DMS79 (cell line): ENCODE data around the gene TADA2A.

Source experiments
- DNase-seq: peaks from one replicate; lab custom pipeline; 2025; lab: John Stamatoyannopoulos, UW

Gene TADA2A

DNA sequence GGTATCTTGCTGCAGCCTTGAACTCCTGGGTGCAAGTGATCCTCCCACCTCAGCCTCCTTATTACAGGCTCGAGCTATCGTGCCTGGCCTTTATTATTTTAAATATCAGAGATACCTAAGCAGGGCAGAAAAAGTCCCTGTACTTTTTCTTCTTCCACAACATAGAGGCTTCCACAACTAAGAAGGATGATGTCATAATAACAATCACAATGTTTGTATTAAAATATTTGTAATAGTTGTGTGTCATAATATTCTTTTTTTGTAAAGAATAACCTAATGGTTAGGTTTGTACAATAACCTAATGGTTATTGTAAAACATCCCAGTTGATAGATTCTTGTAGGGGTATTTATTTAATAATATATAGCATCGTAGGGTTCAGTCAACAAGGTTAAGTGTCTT, 56.4 kb downstream of the TADA2A start:
- DNase-seq: no peak

DNA sequence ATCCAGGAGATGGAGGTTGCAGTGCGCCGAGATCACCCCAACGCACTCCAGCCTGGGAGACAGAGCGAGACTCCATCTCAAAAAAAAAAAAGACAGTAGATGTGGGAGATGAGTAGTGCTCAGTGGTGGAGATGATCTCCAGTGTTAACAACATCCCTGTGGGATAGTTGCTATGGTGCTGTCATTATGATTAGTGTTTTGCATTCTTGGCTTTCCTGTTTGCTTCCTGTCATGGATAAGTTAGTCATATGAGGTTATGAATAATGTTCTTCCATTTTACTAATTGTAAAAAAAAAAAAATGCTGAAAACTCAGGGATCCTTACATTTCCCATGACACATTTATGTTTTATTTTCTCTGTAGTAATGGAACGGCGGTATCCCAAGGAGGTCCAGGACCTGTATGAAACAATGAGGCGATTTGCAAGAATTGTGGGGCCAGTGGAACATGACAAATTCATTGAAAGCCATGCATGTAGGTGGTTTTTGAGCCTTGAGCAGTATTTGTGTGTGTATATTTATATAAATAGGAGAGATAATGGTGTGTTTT, 58.5 kb downstream of the TADA2A start:
- no peak for DNase-seq

GRCh38 chr17:37466471-37466870, 59.8 kb downstream of the TADA2A start:
- DNase-seq: no peak

DNA sequence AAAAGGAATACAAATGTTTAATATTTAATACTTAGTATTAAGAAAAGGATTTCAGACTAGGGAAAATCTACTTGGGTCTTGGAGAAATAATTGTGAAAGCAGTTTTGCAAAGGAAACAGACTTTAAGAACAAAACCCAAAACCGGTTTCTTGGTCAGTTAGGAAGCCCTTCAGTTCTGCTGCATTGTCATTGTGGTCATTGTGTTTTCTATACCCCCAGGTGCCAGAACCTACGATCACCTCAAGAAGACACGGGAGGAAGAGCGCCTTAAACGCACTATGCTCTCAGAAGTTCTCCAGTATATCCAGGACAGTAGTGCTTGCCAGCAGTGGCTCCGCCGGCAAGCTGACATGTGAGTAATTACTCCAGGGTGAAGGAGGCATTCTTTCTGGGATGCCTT, 63.5 kb downstream of the TADA2A start:
- no peak for DNase-seq

GRCh38 chr17:37475731-37476420, 69.2 kb downstream of the TADA2A start:
- no peak for DNase-seq

GRCh38 chr17:37476431-37477120, 69.9 kb downstream of the TADA2A start:
- DNase-seq: no peak

DNA sequence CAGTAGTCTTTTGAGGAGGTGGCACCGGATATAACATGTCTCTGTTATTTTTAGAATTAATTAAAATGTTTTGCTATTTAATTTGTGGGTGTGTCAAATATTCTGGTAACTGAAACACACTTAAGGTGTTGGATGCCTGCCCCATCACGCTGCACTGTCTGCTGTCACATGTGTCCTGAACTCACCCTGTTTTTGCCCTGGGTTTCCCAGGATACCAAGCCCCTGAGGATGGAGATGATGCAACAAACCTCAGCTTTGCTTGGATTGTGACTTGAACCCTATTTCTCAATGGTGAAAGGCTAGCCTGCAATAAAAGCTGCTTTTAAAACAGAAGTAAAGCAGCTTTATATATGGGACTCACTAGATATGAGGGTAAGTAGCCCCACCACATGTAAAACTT, 71.5 kb downstream of the TADA2A start:
- no peak for DNase-seq

DNA sequence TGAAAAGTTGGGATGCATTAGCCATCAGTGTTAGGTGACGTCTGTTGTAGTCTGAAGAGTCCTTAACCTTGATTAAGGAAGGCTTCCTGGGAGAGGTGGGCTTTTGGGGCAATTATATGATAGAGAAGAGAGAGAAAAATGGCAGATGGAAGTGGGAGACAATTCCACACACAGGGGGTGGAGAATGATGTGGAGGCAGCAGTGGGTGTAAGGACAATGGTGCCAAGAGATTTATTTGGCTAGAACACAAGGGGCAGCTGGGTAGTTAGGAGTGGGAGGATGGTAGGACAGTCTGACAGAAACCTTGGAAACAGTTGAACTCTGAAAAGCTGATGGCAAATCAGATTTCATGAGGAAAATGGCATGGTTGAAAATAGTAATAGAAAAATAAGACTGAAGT, 72.3 kb downstream of the TADA2A start:
- no peak for DNase-seq

DNA sequence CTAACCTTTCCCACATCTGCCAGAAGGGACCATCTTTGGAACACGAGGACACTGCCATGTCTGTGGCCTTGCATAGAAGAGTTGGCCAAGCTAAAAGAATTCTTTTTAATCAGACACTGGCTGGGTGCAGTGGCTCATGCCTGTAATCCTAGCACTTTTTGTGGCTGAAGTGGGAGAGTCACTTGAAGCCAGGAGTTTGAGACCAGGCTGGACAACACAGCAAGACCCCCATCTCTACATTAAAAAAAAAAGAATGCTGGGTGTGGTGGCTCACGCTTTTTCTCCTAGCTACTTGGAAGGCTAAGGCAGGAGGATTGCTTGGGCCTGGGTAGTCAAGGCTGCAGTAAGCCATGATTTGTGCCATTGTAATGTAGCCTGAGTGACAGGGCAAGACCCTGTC, 73.7 kb downstream of the TADA2A start:
- DNase-seq: no peak

DNA sequence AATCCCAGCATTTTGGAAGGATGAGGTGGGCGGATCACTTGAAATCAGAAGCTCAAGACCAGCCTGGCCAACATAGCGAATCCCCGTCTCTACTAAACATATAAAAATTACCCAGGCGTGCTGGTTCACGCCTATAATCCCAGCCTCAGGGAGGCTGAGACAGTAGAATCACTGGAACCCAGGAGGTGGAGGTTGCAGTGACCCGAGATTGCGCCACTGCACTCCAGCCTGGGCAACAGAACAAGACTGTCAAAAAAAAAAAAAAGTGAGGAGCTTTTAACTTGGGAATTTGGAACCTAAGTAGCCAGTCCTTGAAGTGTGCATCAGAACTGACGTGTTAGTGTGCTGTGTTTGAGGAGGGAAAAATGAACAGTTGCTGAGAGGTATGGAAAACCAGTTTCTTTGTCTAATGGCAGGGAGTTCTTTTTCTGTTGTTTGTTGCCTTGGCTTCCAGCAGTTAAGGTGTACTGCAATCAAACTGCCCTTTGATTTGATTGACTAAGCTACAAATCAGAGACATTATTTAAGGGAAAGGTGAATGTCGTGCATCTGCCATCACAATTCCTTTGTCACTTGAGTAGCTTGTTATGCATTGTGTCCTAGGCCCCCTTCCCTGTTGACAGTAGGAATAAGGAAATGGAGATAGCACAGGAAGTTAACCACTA, 74.4 kb downstream of the TADA2A start:
- no peak for DNase-seq

GRCh38 chr17:37483311-37484039, 76.8 kb downstream of the TADA2A start:
- no peak for DNase-seq

DNA sequence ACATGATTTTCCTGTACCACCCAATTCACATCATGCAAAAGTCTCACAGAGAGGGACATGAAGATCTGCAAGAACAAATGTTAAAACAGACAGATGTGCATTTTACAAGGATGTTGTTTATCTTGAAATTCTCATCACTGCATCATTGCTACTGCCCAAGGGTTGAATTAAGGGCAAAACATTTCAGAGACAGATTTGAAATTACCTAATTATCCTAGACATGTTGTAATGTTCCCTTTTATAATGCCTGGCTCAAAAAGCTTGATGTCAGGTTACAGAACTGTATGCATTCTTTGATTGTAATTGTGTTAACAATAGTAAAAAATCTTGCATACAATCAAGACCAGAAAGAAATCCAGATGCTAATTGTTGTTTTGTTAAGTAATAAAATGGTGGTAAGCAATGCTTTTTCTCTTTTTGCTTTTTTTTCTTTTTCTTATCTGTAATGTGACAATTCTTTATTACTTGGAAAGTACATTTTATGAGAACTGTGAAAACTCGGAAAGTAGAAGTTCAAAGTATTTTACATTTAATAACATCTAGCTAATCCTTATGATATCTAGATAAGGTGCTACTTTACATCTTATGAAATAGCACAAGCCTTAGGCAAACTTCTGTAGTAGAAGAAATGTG, 79.4 kb downstream of the TADA2A start:
- DNase-seq: no peak

DNA sequence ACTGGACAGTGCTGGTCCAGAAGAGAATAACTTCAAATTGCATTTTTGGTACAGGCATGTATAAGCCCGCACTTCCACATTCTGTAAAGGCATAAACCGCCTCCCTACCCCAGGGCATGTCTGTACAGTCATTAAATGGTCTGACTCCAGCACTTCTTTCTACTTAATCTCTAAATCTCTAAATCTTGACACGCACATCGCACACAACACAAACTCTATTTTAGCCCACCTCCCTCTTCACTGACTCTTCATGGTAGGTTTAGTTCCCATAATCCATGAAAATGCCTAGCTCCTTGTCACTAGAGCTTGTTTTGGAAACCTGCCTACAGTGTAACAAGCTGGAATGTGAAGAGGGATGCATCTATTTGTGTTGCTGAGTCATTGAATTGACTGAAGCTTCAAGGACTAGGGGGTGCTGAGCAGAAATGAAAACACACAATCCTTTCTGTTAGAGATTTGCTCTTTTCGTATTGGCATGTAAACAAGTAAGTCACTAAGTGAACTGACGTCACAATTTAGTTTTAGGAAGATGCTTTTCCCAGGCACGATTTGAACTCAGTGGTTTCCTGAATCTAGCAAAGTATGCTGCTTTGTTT, 81.4 kb downstream of the TADA2A start:
- peak; percentile 87 for DNase-seq

DNA sequence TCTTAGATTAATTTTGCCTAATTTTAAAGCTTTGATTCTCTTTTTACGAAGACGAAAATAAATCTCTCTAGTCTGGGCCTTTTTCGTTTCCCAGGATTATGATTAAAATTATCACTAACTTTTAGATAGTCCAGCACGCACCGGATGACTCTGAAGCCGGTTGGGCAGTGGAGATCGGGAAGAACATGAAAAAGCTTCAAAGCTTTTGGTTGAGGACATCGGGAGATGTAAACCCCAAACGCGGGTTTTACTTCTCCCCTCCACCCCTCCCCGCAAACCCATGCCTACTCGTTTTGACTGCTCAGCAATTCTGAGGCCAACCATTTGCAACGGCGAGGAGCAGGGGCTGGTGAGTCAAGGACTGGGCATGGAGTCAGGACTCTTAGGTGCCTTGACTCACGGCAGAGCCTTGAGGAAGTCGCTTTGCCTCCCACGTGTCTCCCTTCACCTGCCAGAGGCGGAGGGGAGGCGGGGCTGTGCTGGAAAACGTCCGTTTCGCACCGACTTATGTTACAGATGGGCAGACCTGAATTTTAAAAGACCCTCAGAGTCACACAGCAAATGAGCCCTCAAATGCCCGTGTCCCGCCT, 82.0 kb downstream of the TADA2A start:
- DNase-seq: peak; percentile 90

DNA sequence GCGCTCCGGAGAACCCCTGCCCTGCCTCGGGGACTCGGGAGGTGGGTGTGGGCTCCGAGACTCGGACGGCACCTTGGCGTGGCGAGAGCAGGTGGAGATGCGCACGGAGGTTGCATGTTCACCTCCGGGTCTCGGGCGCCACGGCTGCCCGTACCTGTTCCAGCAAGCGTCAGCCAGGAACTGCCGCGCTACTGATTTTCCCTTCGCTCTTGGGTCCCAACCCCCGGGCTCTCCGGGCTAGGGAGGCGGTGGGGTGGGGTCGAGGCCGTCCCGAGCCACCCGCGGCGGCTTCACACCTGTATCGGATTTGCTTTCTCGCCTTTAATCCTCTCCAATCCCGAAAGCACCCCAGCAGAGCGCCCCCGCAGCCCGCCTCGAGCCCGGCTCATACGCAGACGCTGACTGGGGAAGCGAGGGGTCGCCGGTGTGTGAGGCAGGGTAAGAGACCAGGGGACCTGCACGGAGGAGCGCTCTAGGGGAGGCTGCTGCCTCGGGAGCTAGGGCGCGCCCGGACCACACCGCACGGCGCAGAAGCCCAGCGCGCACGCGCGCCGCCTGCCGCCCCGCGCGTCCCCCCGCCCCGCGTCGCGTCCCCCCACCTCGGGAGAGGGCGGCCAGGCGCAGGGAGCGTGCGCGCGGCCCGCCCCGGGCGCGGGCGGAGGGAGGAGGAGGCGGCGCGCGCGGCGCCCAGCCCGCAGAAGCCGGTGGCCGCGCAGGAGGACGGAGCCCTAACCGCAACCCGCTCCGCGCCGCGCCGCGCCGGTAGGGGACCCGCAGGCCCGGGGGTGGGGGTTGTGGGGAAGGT, 82.7 kb downstream of the TADA2A start, which contains the start of gene DUSP14:
DUSP14 (plus strand) TSS at position 695 of the 805 bp plus-strand sequence. CDS start 22,382 bp downstream, outside the sequence.
- peak; percentile 63 for DNase-seq

DNA sequence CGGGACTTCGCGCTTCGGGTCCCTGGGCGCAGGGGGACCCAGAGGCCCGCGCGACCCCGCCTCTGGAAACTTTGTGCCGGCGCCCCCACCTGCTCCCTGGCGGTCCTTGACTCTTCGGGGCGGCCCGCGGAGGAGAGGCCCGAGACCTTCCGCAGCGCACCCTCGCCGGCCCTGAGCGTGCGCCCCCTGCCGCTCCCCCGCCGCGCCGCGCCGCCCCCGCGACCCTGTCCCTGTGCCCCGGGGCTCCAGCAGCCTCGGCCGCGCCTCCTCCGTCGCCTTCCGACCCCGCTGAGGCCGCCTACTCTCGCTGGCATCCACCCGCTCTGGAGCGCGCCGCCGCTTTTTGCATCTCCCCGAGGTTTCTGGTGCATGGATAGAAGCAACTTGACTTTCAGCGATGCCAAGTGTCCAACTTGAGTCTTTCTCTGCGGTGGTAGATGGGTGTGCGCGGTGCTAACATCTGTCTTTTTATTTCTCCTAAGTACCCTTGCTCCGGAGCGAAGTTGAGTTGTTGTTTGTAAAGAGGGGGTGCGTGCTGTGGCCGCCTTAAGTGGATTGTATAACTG, 83.4 kb downstream of the TADA2A start:
- DNase-seq: peak; percentile 80

DNA sequence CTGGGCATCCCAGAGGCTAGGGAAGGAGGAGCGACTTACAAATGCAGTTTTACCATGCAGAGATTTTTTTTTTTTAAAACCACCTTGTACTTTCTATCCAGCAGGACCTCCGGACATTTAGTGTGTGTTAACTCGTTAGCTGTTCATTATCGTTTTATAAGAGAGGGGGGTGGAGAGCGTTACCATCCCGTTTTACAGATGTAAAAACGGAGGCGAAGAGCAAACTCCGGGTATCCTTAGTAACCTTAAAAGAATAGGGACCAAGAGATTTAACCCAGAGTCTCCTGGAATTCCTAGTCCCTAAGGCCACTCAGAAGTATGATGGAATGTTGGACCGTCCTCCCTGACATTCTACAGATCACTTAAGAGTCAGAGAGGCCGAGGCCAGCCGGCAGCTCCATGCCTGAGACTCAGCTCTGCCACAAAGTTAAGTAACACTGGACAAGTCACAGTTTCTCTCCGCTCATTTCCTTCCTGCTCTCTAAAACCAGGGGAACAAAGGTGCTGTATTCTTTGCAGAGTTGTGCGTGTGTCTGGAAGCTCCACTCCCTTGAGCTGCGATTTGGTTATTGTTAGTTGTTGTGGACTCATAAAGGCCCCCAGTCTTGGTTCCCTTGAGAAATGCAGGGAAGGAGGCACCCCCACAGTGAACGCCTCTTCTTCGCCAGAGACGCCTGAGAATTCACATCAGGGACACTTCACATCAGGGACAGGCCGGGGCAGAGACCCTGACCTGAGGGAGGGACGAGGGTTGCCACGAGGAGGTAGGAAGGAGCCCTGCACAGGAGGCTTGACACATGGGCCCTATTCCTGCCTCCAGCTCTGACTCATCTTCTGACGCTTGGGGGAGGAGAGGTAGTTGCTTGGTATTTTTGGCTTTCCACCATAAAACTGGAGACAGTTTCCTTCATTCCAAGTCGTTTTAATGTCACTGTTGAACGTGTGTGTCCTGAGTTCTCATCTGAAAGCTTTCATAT, 84.2 kb downstream of the TADA2A start:
- no peak for DNase-seq

DNA sequence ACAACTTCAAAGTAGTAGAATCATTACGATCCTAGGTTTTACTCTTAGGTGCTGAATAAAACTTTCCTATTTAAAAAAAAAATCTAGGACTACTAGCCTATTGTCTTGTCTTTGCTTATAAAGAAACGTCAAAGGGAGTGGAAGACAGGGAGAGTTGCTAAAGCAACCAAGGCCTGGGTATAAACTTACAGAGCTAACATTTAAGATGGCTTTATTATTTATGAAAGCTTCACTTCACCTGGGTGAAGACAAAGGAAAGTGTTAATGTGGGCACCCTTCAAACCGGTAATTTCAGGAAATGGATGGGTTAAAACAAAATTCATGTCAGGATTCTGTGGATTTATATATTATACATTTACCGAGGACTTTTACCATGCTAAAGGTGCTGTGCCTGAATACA, 85.5 kb downstream of the TADA2A start:
- DNase-seq: no peak
